Stimulated activated CD4-positive, alpha-beta T cell treated with anti-CD3 and anti-CD28 coated beads, Interleukin-1b, Interleukin-23, amount 100 ng/mL, for 48 hours (primary cell): ENCODE measurements around the gene CORO6.

Experiments
- DNase-seq: peaks from one replicate; pipeline ENCODE4 v3.0.0-alpha.2; 2020

Gene CORO6

GRCh38 chr17:29612094-29612403 is 10.7 kb downstream of the CORO6 start:
- no peak for DNase-seq

DNA sequence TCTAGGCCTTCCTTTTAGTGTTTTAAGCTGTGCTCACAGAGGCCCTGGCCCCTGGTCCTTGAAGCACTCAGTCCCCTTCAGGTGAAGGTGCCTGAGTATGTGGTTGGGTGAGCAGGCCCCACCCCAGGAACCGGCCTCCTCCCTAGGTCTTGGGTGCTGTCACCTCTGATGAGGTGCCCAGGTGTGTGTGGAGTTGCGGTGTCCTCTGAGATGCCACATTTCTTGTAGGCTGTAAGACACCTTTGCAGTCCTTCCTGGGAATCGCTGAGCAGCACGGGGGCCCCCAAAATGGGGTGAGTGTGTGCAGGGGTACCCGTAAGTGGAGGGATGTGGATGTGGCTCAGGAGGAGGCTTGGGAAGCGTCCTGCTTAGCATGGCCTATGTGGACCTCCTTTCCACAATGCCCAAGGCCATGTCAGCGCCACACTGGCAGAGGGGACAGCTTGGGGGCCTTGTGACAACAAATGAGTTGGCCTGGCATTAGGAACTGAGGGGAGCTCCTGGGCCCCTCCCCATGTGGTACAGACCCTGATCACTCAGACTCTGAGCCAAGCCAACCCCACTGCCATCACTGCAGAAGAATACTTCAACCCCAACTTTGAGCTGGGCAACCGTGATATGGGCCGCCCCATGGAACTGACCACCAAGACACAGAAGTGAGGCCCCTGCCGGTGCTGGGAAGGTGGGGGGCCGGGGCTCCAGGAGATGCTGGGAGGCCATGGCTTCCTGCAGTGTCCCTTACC is 11.2 kb downstream of the CORO6 start:
- no peak for DNase-seq

- DNase-seq, result no peak
These were observed 12.3 kb downstream of the CORO6 start for GRCh38 chr17:29610395-29610794.

DNA sequence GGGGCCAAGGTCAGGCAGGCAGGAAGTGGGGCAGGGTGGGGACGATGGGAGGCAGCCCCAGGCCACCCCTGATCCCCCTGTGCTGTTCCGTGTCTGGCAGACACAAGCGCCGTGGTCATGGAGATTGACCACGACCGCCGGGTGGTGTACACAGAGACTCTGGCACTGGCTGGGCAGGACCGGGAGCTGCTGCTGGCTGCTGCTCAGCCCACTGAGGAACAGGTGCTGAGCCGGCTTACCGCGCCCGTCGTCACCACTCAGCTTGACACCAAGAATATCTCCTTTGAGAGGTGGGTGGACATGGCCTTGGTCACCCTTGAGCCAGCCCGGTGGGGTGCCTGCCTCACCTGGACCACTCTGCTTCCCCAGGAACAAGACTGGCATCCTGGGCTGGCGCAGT is 13.7 kb downstream of the CORO6 start:
- no peak for DNase-seq

DNA sequence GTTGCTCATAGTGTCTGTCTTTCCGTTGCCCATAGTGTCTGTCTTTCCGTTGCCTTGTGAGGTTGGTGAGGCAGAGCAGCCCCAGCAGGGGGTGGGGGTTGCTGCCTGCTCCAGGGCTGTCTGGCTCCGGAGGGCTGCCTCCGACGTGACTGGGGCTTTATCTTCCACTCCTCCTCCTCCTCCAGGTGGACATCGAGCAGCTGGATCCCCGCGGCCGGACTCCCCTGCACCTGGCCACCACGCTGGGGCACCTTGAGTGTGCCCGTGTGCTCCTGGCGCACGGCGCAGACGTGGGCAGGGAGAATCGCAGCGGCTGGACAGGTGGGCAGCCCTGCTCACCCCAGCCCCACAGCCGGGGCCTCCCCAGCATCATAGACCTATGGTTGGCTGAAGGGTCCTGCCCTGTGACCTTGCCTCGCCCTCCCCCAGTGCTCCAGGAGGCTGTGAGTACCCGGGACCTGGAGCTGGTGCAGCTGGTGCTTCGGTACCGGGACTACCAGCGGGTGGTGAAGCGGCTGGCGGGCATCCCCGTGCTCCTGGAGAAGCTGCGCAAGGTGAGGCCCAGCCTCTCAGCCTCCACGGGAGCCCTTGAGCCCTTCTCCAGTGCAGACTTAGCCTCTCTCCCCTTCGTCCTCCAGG is 15.0 kb downstream of the CORO6 start:
- DNase-seq, result no peak

DNA sequence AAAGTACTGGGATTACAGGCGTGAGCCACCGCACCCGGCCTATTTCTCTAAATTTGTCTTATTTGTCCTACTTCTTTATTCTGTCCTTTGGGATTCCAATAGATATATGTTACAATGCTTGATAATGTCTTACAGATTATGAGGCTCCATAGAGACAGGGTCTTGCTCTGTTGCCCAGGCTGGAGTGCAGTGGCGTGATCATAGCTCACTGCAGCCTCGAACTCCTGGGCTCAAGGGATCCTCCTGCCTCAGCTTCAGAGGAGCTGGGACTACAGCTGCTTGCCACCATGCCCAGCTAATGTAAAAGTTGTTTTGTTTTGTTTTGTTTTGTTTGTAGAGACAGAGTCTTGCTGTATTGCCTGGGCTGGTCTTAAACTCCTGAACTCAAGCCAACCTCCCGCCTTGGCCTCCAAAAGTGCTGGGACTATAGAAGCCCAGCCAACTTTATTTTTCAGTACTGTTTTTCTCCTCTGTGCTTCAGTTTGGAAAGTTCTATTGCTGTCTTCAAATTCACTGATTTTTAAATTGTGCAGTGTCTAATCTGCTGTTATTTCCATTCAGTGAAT is 19.5 kb downstream of the CORO6 start:
- DNase-seq, result no peak

GRCh38 chr17:29597361-29598172 is 25.1 kb downstream of the CORO6 start:
- DNase-seq, result no peak

- no peak for DNase-seq
These were observed 25.9 kb downstream of the CORO6 start for GRCh38 chr17:29596811-29597210.

GRCh38 chr17:29595943-29596774 is 26.6 kb downstream of the CORO6 start:
- DNase-seq, result no peak

- DNase-seq, result no peak
These were observed 27.4 kb downstream of the CORO6 start for GRCh38 chr17:29595107-29595942.

- no peak for DNase-seq
These were observed 28.1 kb downstream of the CORO6 start for GRCh38 chr17:29594519-29595090.

DNA sequence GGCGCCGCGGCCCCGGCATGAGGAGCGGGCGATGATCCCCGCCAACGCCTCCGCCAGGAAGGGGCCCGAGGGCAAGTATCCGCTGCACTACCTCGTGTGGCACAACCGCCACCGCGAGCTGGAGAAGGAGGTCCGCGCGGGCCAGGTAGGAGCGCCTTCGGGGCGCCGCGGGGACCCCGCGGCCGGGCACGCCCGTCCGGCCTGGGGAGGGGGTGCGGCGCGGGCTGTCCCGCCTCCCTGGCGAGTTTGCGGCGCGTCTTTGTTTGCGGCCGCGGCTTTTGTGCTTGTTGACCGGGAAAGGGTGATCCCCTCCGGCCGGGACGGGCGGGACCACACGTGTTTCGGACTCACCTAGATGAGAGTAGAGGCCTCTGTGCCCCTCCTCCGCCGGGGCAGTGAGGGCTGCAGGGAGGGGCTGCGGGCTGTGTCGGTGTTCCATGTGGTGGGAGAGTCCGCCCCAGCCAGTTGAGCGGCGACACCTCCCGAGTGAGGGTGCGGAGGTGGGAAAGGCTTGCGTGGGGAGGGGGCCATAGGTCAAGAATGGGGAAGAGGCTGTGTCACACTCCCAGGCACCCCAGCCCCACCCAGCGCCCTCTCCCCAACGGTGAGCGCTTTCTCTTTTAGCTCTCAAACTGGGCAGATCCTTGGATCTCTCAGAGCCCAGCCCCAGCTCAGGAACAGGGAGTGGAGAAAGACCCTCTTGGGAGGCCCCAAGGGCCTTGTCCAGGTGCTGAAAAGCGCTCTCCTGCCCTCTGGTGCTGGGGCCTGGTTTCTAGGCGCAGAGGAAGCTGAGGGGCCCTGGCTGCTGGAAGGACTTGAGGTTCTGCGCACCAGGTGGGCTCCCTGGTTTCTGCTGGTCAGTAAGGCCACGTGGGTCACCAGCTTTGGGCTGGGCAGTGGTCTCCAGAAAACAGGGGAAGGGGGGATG is 28.9 kb downstream of the CORO6 start:
- no peak for DNase-seq

DNA sequence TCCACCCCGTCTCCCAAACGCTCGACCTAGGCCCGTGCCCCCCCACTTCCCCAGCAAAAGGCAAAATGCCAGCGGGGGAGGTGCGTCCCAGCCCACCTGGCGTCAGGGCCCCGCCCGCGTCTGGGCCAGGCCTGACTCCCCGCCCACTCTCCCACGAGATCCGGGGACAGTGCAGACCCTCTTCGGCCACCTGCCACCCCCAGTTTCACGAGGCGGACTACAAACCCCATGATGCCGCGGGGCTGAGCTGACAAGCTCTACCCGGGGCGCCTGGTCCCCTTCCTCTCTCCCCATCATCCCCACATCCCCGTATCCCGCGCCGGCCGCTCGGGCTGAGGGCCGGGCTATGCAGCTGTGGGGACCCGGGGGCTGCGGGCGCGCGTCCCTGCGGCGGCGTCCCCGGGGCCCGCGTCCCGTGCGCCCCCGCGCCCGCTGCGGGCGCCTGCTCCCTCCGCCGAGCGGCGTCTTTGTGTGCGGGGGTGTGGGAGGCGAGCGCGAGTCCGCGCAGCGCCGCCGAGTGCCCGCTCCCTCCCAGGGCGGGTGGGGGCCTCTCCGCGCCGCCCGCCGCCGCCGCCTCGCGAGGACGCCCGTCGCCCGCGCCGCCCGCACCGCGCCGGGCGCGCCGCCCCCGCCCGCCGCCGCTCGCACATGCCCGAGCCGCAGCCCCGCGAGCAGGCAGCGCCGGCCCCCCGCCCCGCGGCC is 29.7 kb downstream of the CORO6 start, which contains the start of gene ANKRD13B:
TSS of gene ANKRD13B (plus strand) at position 283 of the 702 bp plus-strand sequence. CDS start 490 bp downstream, outside the sequence.
- peak; percentile 44 for DNase-seq

DNA sequence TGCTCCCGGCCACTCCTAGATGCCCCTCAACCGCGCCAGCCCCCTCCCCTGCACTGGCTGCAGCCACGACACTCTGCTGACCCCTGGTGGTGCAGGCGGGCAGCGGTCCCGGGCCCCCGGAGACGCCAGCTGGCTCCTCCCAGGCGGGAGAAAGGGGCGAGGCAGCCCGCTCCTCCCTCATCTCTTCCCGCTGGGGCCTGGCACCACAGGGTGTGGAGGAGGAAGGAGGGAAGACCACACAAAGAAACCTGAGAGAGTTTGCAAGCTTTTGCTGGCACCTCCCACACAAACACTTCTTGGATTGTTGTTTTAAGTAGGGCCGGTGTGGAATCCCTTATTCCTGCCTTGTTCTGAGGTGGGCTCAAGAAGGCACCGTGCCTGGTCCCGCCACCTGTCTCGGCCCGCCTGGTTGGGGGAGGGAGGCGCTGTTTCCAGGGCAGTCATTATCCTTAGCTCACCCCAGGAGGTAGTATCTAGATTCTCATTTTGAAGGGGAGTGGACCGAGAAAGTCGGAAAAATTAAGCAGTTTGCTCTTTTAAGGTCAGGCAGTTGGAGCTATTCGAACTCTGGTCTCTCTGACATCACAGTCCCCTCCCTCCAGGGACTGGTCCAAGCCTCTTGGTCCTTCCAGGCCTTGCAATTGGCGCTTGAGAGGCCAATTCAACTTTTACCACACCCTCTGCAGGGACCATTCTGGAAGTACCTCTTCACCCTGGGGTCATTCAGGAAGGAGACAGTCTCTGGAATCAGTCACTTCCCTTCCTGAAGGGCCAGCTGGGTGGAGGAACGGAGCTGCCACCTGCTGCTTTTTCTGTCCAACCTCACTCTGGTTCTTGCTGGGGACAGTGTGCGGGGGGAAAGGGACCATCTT is 30.7 kb downstream of the CORO6 start:
- DNase-seq, result peak; percentile 83

DNA sequence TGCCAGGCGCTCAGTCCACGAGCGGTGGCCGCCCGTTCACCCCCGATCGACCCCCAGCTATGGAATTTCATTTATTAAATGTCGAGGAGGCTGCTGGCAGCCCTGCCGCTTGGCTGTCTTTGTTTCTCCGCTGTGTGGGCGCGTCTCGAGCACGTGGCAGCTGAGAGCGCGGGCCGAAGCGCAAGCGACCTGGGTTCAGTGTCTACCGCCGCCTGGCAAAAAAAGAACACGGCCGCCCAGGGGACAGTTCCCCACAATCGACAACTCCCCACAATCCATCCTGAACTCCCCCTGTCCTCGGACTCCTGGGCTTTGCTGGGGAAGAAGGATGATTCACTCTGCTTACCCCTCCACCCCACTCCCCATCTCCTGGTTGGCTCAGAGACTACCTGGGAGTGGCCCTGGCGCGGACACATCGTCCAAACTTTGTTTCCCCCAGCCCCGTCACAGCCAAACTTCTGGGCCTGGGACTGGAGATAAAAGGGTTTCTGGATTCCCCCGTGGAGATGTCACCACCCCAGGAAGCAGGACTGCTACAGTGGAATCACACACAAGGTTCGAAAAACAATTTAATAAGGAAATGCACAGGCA is 31.5 kb downstream of the CORO6 start:
- DNase-seq, result peak; percentile 57

DNA sequence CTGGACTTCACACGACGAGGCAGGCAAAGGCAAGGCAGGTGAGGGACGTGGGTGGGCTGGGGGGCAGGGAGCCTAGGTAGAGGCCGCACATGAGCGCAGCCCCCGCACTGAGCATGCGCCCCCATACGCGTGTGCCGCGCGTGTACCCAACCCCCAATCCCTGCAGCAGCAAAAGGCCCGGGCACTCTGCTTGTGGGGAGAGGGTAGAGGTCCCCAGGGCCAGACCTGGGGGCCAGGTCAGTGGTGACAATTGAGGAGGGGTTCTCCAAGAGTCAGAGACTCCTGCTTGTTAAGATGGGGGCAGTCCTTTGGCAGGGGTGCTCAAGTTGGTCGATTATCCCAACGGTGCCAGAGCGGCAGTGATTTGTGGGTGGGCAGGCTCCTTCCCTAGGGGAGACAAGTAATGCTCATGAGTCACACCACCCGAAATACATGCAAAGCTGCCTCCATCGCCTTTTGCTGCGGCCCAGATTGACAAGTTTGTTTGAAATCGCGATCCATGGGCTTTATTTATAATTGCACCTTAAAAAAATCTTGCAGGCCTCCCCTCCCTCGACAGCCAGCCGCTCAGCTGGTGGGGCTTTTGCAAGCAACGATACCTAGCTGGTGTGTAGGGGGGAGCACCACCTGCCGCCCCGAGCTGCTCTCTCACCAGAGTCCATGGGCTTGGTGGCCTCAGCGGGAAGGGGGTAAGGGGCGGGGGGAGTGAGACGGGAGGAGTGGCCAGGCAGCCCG is 32.1 kb downstream of the CORO6 start:
- no peak for DNase-seq
